Measurements from ENCODE around the gene SORCS2.

SORCS2 gene

GRCh38 chr4:7636240-7636508 is 443.8 kb downstream of the SORCS2 start:
- Histone ChIP-seq H3K27ac (ENCODE audit: low read depth, low read length) (no peak overlapping the region), H3K36me3 (ENCODE audit: control insufficient read depth, insufficient read depth, low read length) (no peaks in the 10 kb centered on the region), H3K27me3 (ENCODE audit: control insufficient read depth, insufficient read depth, low read length) (no peaks in the 10 kb centered on the region), H3K4me1 (ENCODE audit: control insufficient read depth, insufficient read depth, low read length) (peaks cover 16% of the 10 kb centered on the region; the same call in 1 of the 2 replicates), H3K9me3 (ENCODE audit: control insufficient read depth, insufficient read depth, low read depth, low read length) (peaks cover 7% of the 10 kb centered on the region; the same call in 1 of the 2 replicates), H3K9ac (ENCODE audit: low read length) (no peak overlapping the region), H3K4me3 (ENCODE audit: low read depth, low read length) (no peak overlapping the region)

- Histone ChIP-seq H3K9ac (ENCODE audit: low read length) (no peak overlapping the region), H3K9me3 (ENCODE audit: control insufficient read depth, insufficient read depth, low read depth, low read length) (peaks cover 7% of the 10 kb centered on the region; the same call in 1 of the 2 replicates), H3K4me3 (ENCODE audit: low read depth, low read length) (no peak overlapping the region), H3K27me3 (ENCODE audit: control insufficient read depth, insufficient read depth, low read length) (no peaks in the 10 kb centered on the region), H3K27ac (ENCODE audit: low read depth, low read length) (no peak overlapping the region), H3K36me3 (ENCODE audit: control insufficient read depth, insufficient read depth, low read length) (no peaks in the 10 kb centered on the region), H3K4me1 (ENCODE audit: control insufficient read depth, insufficient read depth, low read length) (peaks cover 16% of the 10 kb centered on the region; the same call in 1 of the 2 replicates)
Measured at GRCh38 chr4:7637139-7637538, 444.8 kb downstream of the SORCS2 start.

- Histone ChIP-seq H3K4me3 (ENCODE audit: low read depth, low read length) (no peak overlapping the region), H3K4me1 (ENCODE audit: control insufficient read depth, insufficient read depth, low read length) (peaks cover 10% of the 10 kb centered on the region; the same call in 1 of the 2 replicates), H3K9ac (ENCODE audit: low read length) (no peak overlapping the region), H3K36me3 (ENCODE audit: control insufficient read depth, insufficient read depth, low read length) (no peaks in the 10 kb centered on the region), H3K27ac (ENCODE audit: low read depth, low read length) (no peak overlapping the region), H3K27me3 (ENCODE audit: control insufficient read depth, insufficient read depth, low read length) (no peaks in the 10 kb centered on the region), H3K9me3 (ENCODE audit: control insufficient read depth, insufficient read depth, low read depth, low read length) (peaks cover 7% of the 10 kb centered on the region; the same call in 1 of the 2 replicates)
Measured at GRCh38 chr4:7637971-7638370, 445.6 kb downstream of the SORCS2 start.

GRCh38 chr4:7638489-7638888 is 446.2 kb downstream of the SORCS2 start:
- Histone ChIP-seq H3K9ac (ENCODE audit: low read length) (no peak overlapping the region), H3K4me1 (ENCODE audit: control insufficient read depth, insufficient read depth, low read length) (peaks cover 5% of the 10 kb centered on the region; the same call in 1 of the 2 replicates), H3K9me3 (ENCODE audit: control insufficient read depth, insufficient read depth, low read depth, low read length) (peaks cover 7% of the 10 kb centered on the region; the same call in 1 of the 2 replicates), H3K36me3 (ENCODE audit: control insufficient read depth, insufficient read depth, low read length) (no peaks in the 10 kb centered on the region), H3K4me3 (ENCODE audit: low read depth, low read length) (no peak overlapping the region), H3K27ac (ENCODE audit: low read depth, low read length) (no peak overlapping the region), H3K27me3 (ENCODE audit: control insufficient read depth, insufficient read depth, low read length) (no peaks in the 10 kb centered on the region)

- no peaks in the 10 kb centered on the region for H3K27me3 ChIP-seq (ENCODE audit: control insufficient read depth, insufficient read depth, low read length)
- H3K4me3 ChIP-seq (ENCODE audit: low read depth, low read length): no peak overlapping the region
- H3K9ac ChIP-seq (ENCODE audit: low read length): no peak overlapping the region
- no peak overlapping the region for H3K27ac ChIP-seq (ENCODE audit: low read depth, low read length)
- no peaks in the 10 kb centered on the region for H3K36me3 ChIP-seq (ENCODE audit: control insufficient read depth, insufficient read depth, low read length)
- peaks cover 10% of the 10 kb centered on the region for H3K9me3 ChIP-seq (ENCODE audit: control insufficient read depth, insufficient read depth, low read depth, low read length)
- H3K4me1 ChIP-seq (ENCODE audit: control insufficient read depth, insufficient read depth, low read length): 0 out of 2 replicates have a peak, but pooled peaks cover 4% of the 10 kb centered on the region
Measured at GRCh38 chr4:7638984-7639789, 446.8 kb downstream of the SORCS2 start.

- no peak overlapping the region for H3K27ac ChIP-seq (ENCODE audit: low read depth, low read length)
- no peak overlapping the region for H3K9ac ChIP-seq (ENCODE audit: low read length)
- H3K9me3 ChIP-seq (ENCODE audit: control insufficient read depth, insufficient read depth, low read depth, low read length): peaks cover 19% of the 10 kb centered on the region
- no peaks in the 10 kb centered on the region for H3K27me3 ChIP-seq (ENCODE audit: control insufficient read depth, insufficient read depth, low read length)
- no peaks in the 10 kb centered on the region for H3K36me3 ChIP-seq (ENCODE audit: control insufficient read depth, insufficient read depth, low read length)
- no peaks in the 10 kb centered on the region for H3K4me1 ChIP-seq (ENCODE audit: control insufficient read depth, insufficient read depth, low read length)
- no peak overlapping the region for H3K4me3 ChIP-seq (ENCODE audit: low read depth, low read length)
Measured at GRCh38 chr4:7640136-7640535, 447.8 kb downstream of the SORCS2 start.

GRCh38 chr4:7641712-7642111 is 449.4 kb downstream of the SORCS2 start:
- Histone ChIP-seq H3K4me3 (ENCODE audit: low read depth, low read length) (no peak overlapping the region), H3K9me3 (ENCODE audit: control insufficient read depth, insufficient read depth, low read depth, low read length) (peaks cover 19% of the 10 kb centered on the region), H3K36me3 (ENCODE audit: control insufficient read depth, insufficient read depth, low read length) (no peaks in the 10 kb centered on the region), H3K9ac (ENCODE audit: low read length) (no peak overlapping the region), H3K27ac (ENCODE audit: low read depth, low read length) (no peak overlapping the region), H3K27me3 (ENCODE audit: control insufficient read depth, insufficient read depth, low read length) (no peaks in the 10 kb centered on the region), H3K4me1 (ENCODE audit: control insufficient read depth, insufficient read depth, low read length) (no peaks in the 10 kb centered on the region)

- Histone ChIP-seq H3K9ac (ENCODE audit: low read length) (no peak overlapping the region), H3K9me3 (ENCODE audit: control insufficient read depth, insufficient read depth, low read depth, low read length) (peaks cover 19% of the 10 kb centered on the region), H3K4me1 (ENCODE audit: control insufficient read depth, insufficient read depth, low read length) (peaks cover 3% of the 10 kb centered on the region; the same call in 1 of the 2 replicates), H3K4me3 (ENCODE audit: low read depth, low read length) (no peak overlapping the region), H3K27ac (ENCODE audit: low read depth, low read length) (no peak overlapping the region), H3K27me3 (ENCODE audit: control insufficient read depth, insufficient read depth, low read length) (no peaks in the 10 kb centered on the region), H3K36me3 (ENCODE audit: control insufficient read depth, insufficient read depth, low read length) (no peaks in the 10 kb centered on the region)
Measured at GRCh38 chr4:7642741-7643458, 450.6 kb downstream of the SORCS2 start.

GRCh38 chr4:7645158-7645557 is 452.8 kb downstream of the SORCS2 start:
- peaks cover 6% of the 10 kb centered on the region; the same call in 1 of the 2 replicates for H3K4me1 ChIP-seq (ENCODE audit: control insufficient read depth, insufficient read depth, low read length)
- no peaks in the 10 kb centered on the region for H3K36me3 ChIP-seq (ENCODE audit: control insufficient read depth, insufficient read depth, low read length)
- no peak overlapping the region for H3K9ac ChIP-seq (ENCODE audit: low read length)
- H3K9me3 ChIP-seq (ENCODE audit: control insufficient read depth, insufficient read depth, low read depth, low read length): peaks cover 14% of the 10 kb centered on the region
- H3K27ac ChIP-seq (ENCODE audit: low read depth, low read length): no peak overlapping the region
- H3K4me3 ChIP-seq (ENCODE audit: low read depth, low read length): no peak overlapping the region
- no peaks in the 10 kb centered on the region for H3K27me3 ChIP-seq (ENCODE audit: control insufficient read depth, insufficient read depth, low read length)

- H3K4me1 ChIP-seq (ENCODE audit: control insufficient read depth, insufficient read depth, low read length): peaks cover 12% of the 10 kb centered on the region
- H3K9me3 ChIP-seq (ENCODE audit: control insufficient read depth, insufficient read depth, low read depth, low read length): peaks cover 12% of the 10 kb centered on the region
- H3K27me3 ChIP-seq (ENCODE audit: control insufficient read depth, insufficient read depth, low read length): no peaks in the 10 kb centered on the region
- H3K9ac ChIP-seq (ENCODE audit: low read length): no peak overlapping the region
- H3K36me3 ChIP-seq (ENCODE audit: control insufficient read depth, insufficient read depth, low read length): no peaks in the 10 kb centered on the region
- no peak overlapping the region for H3K4me3 ChIP-seq (ENCODE audit: low read depth, low read length)
- no peak overlapping the region for H3K27ac ChIP-seq (ENCODE audit: low read depth, low read length)
Measured at GRCh38 chr4:7645956-7646355, 453.6 kb downstream of the SORCS2 start.

GRCh38 chr4:7646384-7647061 is 454.2 kb downstream of the SORCS2 start:
- Histone ChIP-seq H3K4me1 (ENCODE audit: control insufficient read depth, insufficient read depth, low read length) (peaks cover 18% of the 10 kb centered on the region), H3K36me3 (ENCODE audit: control insufficient read depth, insufficient read depth, low read length) (no peaks in the 10 kb centered on the region), H3K27ac (ENCODE audit: low read depth, low read length) (no peak overlapping the region), H3K4me3 (ENCODE audit: low read depth, low read length) (no peak overlapping the region), H3K9me3 (ENCODE audit: control insufficient read depth, insufficient read depth, low read depth, low read length) (peaks cover 12% of the 10 kb centered on the region), H3K27me3 (ENCODE audit: control insufficient read depth, insufficient read depth, low read length) (no peaks in the 10 kb centered on the region), H3K9ac (ENCODE audit: low read length) (no peak overlapping the region)
